ENCODE results near the gene ADCY1. TPM values are rescaled to one million over a fixed set of nuclear protein-coding genes. Genes with fewer than 3 reads are reported as not detected.

ADCY1 gene
- total and polyA plus RNA-seq, 2 donors (not counting 3 experiments of a cell fraction or from before 2014, with no cell fraction given), result 0.52 to 1.6 TPM

- TF ChIP-seq GATA2 (IDR thresholded peaks at IDR 0.05; ENCODE audit: insufficient read depth, insufficient read length, low read depth, low read length), result no peak
- no peak for TF ChIP-seq EZH2 (IDR thresholded peaks at IDR 0.05; ENCODE audit: borderline replicate concordance, low read depth, low read length, severe bottlenecking)
- TF ChIP-seq MYC (IDR thresholded peaks at IDR 0.05; ENCODE audit: low read depth, low read length), result no peak
- TF ChIP-seq POLR2A (IDR thresholded peaks at IDR 0.05; ENCODE audit: low read depth, low read length), result no peak
- no peak for TF ChIP-seq FOS (IDR thresholded peaks at IDR 0.05; ENCODE audit: borderline replicate concordance, insufficient read depth, low read length)
- no peak for TF ChIP-seq JUN (IDR thresholded peaks at IDR 0.05; ENCODE audit: borderline replicate concordance, insufficient read depth, insufficient read length, low read depth)
- no peak for TF ChIP-seq CTCF (IDR thresholded peaks at IDR 0.05; ENCODE audit: extremely low read depth in 1 of 2, insufficient read depth in 1 of 2, low read depth in 1 of 2, low read length in 2 of 2)
- TF ChIP-seq POLR2AphosphoS5 (IDR thresholded peaks at IDR 0.05; ENCODE audit: insufficient read depth, low read depth, low read length), result no peak
- TF ChIP-seq MAX (IDR thresholded peaks at IDR 0.05; ENCODE audit: insufficient read depth, insufficient read length), result no peak
- ChIA-PET CTCF (no interaction called here), POLR2A (no interaction called here)
- Histone ChIP-seq H3K27ac (ENCODE audit: insufficient read depth, low read depth, low read length) (no peak overlapping the region), H3K79me2 (ENCODE audit: control insufficient read depth, insufficient read depth, low read length) (no peaks in the 10 kb centered on the region), H3K9me3 (replicated peaks; ENCODE audit: control insufficient read depth, insufficient read depth, low read length) (no peaks in the 10 kb centered on the region), H3K36me3 (ENCODE audit: control insufficient read depth in 2 of 2, extremely low read depth in 1 of 2, insufficient read depth in 2 of 2, low read length in 2 of 2) (no peaks in the 10 kb centered on the region), H3K27me3 (ENCODE audit: control insufficient read depth in 2 of 2, insufficient read depth in 2 of 2, low read length in 2 of 2) (no peaks in the 10 kb centered on the region), H3K4me1 (ENCODE audit: control insufficient read depth, extremely low read depth, insufficient read depth, low read length) (no peaks in the 10 kb centered on the region), H3K9me1 (replicated peaks; ENCODE audit: control insufficient read depth, extremely low read depth, insufficient read depth, low read length) (no peaks in the 10 kb centered on the region), H4K20me1 (replicated peaks; ENCODE audit: control insufficient read depth, extremely low read depth, insufficient read depth, low read length) (no peaks in the 10 kb centered on the region), H3K4me2 (ENCODE audit: insufficient read depth, low read length) (no peak overlapping the region), H3K9ac (replicated peaks; ENCODE audit: extremely low read depth, insufficient read depth, low read length) (no peak overlapping the region), H2AFZ (ENCODE audit: low read depth, low read length) (no peak overlapping the region), H3K4me3 (replicated peaks in 1 of 3; ENCODE audit: insufficient read depth in 1 of 3, low read depth in 1 of 3, low read length in 3 of 3) (no peak overlapping the region)
- dilution Hi-C loops (cut with MboI; ENCODE audit: extremely low pct_ligation_motif_present, low sequenced_read_pairs), result no loop called here
- DNase-seq (ENCODE audit: low read depth, low spot score) (no peak), FAIRE-seq (no peak)
- intact Hi-C loops (cut with micrococcal nuclease), result no loop called here
- BruUV-seq (replicated peaks), result no TSS peak
Observed at GRCh38 chr7:45638916-45639315, 64.7 kb downstream of the ADCY1 start.

All from endothelial cell of umbilical vein (primary cell).